Fibroblast of villous mesenchyme (primary cell): ENCODE data around the gene TOX2. TPM values are rescaled to one million over a fixed set of nuclear protein-coding genes. Genes with fewer than 3 reads are reported as not detected.

Source experiments
- DNase-seq: peaks from one replicate; pipeline ENCODE4 v3.0.0-alpha.2; 2010; ENCODE audit warnings: low read depth
- H3K4me3 ChIP-seq: 2 replicates; pipeline ENCODE4 v1.5.1; 2011; ENCODE audit warnings: low read depth, mild to moderate bottlenecking, low read length
- CTCF ChIP-seq: IDR thresholded peaks from 2 replicates; pipeline ENCODE4 v1.5.1; 2012; ENCODE audit warnings: low read depth, mild to moderate bottlenecking, low read length; ENCODE audit not compliant: insufficient read depth
- total RNA-seq: library from RNA; depleted of rRNA; stranded (reverse); fragments of >200 nt; gene quantifications from 2 replicates; pipeline ENCODE4 v1.2.3, GENCODE V29; 2012

TOX2 gene
- 0.43 and 1.9 TPM in 2 replicates for total RNA-seq

GRCh38 chr20:43914311-43915210 is at the start of gene TOX2:
Gene TOX2 (plus strand): TSS chr20:43914852. CDS start chr20:43914892, 40 bp downstream.
- peak within 1 kb of the TSS; percentile 82 for H3K4me3 ChIP-seq
- no peak for TF ChIP-seq CTCF
- peak; percentile 54 for DNase-seq

GRCh38 chr20:43868091-43868490 is 46.6 kb upstream of the TOX2 start:
- TF ChIP-seq CTCF = no peak
- DNase-seq = no peak
- H3K4me3 ChIP-seq = no peak overlapping the region

GRCh38 chr20:43870484-43870883 is 44.2 kb upstream of the TOX2 start:
- no peak overlapping the region for H3K4me3 ChIP-seq
- no peak for DNase-seq
- TF ChIP-seq CTCF = no peak

GRCh38 chr20:43878776-43879175 is 35.9 kb upstream of the TOX2 start:
- H3K4me3 ChIP-seq = no peak overlapping the region
- DNase-seq = no peak
- no peak for TF ChIP-seq CTCF

- no peak for TF ChIP-seq CTCF
- DNase-seq = no peak
- H3K4me3 ChIP-seq = no peak overlapping the region
These were observed 20.7 kb upstream of the TOX2 start for GRCh38 chr20:43893930-43894329.

GRCh38 chr20:43894491-43894890 is 20.2 kb upstream of the TOX2 start:
- DNase-seq = no peak
- H3K4me3 ChIP-seq = no peak overlapping the region
- no peak for TF ChIP-seq CTCF

GRCh38 chr20:43895235-43895634 is 19.4 kb upstream of the TOX2 start:
- TF ChIP-seq CTCF = no peak
- DNase-seq = no peak
- no peak overlapping the region for H3K4me3 ChIP-seq
